Left lung (tissue), 10 donors: ENCODE results near the gene DLG5. TPM values are rescaled to one million over a fixed set of nuclear protein-coding genes. Genes with fewer than 3 reads are reported as not detected.

Source experiments
- ATAC-seq: fragments of 200-7000 bp; cut with Tn5 transposase; one replicate; pipeline ENCODE4 v1.9.1; 2020; ENCODE audit warnings: moderate library complexity
- DNase-seq, 4 donors: peaks; one replicate each; pipeline ENCODE4 v3.0.0-alpha.2; 2013 to 2020
- H3K27ac ChIP-seq, 2 donors: fragments of 200-600 bp; sonication (generic) in 1 of 2; one replicate each; pipeline versions ENCODE4 v1.5.0 to v1.8.0; 2020 to 2021
- H3K27me3 ChIP-seq, 2 donors: fragments of 200-600 bp; sonication (generic) in 1 of 2; one replicate each; pipeline versions ENCODE4 v1.5.0 to v1.8.0; 2020 to 2021
- H3K36me3 ChIP-seq, 2 donors: fragments of 200-600 bp; sonication (generic) in 1 of 2; one replicate each; pipeline versions ENCODE4 v1.5.0 to v1.8.0; 2020 to 2021
- H3K4me1 ChIP-seq, 2 donors: fragments of 200-600 bp; one replicate each; pipeline ENCODE4 v1.8.0; 2021
- H3K4me3 ChIP-seq, 2 donors: fragments of 200-600 bp; sonication (generic) in 1 of 2; one replicate each; pipeline versions ENCODE4 v1.5.0 to v1.8.0; 2020 to 2021; ENCODE audit warnings: mild to moderate bottlenecking in 1 of 2
- H3K9me3 ChIP-seq, 2 donors: fragments of 200-600 bp; sonication (generic) in 1 of 2; one replicate each; pipeline versions ENCODE4 v1.5.0 to v1.8.0; 2020 to 2021
- CTCF ChIP-seq, 2 donors: fragments of 200-600 bp; sonication (generic) in 1 of 2; IDR thresholded peaks; one replicate each; pipeline versions ENCODE4 v1.5.0 to v1.8.0; 2021; ENCODE audit warnings: antibody characterized with exemption in 2 of 2
- intact Hi-C, 2 donors: fragments of 100-400 bp; cut with DNase I; formaldehyde crosslinking; loops; one replicate each; pipeline versions ENCODE4 v1.11.2 to v1.14.2; 2022
- polyA plus RNA-seq, 6 donors: library from polyadenylated mRNA; unstranded; fragments of 120-200 nt; gene quantifications; one replicate each; pipeline ENCODE4 v1.2.1, GENCODE V29; 2013; ENCODE audit not compliant: insufficient read length in 6 of 6
- total RNA-seq, 2 donors: library from RNA; stranded (reverse); fragmentation: NEBNext Ultra II Directional; extraction: Animal tissue kit (Norgen Biotek cat#: 25700); gene quantifications; one replicate each; pipeline ENCODE4 v1.2.1, GENCODE V29; 2021
- donor health status: DM: no; HTN: yes; CAD: no.
- donor health status: DM: no; HTN: no; CAD: no.

The DLG5 gene
- total and polyA plus RNA-seq, 8 donors: 17.0 to 53.4 (median 49.0) TPM

- no peak for ATAC-seq
- Histone ChIP-seq H3K4me1 (no peaks in the 10 kb centered on the region), H3K27ac (no peak overlapping the region), H3K9me3 (no peaks in the 10 kb centered on the region), H3K36me3 (peaks cover 0 to 8% of the 10 kb centered on the region in 2 donors), H3K4me3 (no peak overlapping the region), H3K27me3 (no peaks in the 10 kb centered on the region)
- intact Hi-C loops: no loop called here
- no peak for TF ChIP-seq CTCF (IDR thresholded peaks at IDR 0.05)
- no peak for DNase-seq
Observed at GRCh38 chr10:77863446-77863845, 63.1 kb downstream of the DLG5 start.

DNA sequence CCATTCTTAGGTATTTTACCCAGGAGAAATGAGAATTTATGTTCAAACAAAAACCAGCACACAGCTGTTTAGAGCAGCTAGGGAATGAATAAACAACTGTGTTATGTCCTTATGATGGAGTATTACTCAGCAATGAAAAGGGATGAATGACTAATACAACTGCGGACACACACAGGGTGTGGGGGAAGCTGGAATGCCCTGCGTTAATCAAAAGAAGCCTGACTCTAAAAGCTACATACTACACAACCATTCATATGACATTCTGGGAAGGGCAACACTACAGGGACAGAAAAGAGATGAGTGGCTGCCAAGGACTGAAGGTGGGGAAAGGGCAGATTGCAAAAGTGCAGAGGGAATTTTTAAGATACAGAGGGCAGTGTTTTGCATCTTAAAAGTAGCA lies 64.0 kb downstream of the DLG5 start:
- H3K9me3 ChIP-seq: no peaks in the 10 kb centered on the region
- H3K27ac ChIP-seq: no peak overlapping the region
- no peaks in the 10 kb centered on the region for H3K27me3 ChIP-seq
- no peak for ATAC-seq
- no peak overlapping the region for H3K4me3 ChIP-seq
- DNase-seq: no peak
- no peak for TF ChIP-seq CTCF (IDR thresholded peaks at IDR 0.05)
- intact Hi-C loops: no loop called here
- no peaks in the 10 kb centered on the region for H3K4me1 ChIP-seq
- peaks cover 0 to under 1% of the 10 kb centered on the region in 2 donors for H3K36me3 ChIP-seq

GRCh38 chr10:77861366-77861765 lies 65.2 kb downstream of the DLG5 start:
- no peak overlapping the region for H3K4me3 ChIP-seq
- intact Hi-C loops: no loop called here
- no peaks in the 10 kb centered on the region for H3K4me1 ChIP-seq
- DNase-seq (no peak), ATAC-seq (no peak)
- H3K27ac ChIP-seq: no peak overlapping the region
- H3K9me3 ChIP-seq: no peaks in the 10 kb centered on the region
- no peaks in the 10 kb centered on the region for H3K27me3 ChIP-seq
- H3K36me3 ChIP-seq: no peaks in the 10 kb centered on the region
- no peak for TF ChIP-seq CTCF (IDR thresholded peaks at IDR 0.05)

DNA sequence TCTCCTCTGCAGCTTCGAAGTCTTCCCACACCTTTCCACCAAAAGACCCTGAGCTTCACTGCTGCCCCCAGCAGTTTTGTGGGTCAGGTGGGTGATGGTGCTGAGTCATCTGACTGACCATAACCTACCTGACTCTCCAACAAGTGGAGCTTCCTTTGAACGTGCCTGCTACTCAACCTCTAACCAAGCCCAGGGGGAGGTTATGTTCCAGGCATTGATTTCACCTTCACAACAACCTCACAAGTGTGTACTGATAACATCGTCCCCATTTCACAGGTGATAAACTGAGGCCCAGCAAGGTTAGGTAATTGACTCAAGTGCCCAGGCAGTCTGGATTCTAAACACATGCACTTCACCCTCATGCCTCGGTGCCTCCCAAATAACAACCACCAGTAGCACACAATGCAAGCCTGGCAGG lies 66.7 kb downstream of the DLG5 start:
- no peak for TF ChIP-seq CTCF (IDR thresholded peaks at IDR 0.05)
- ATAC-seq (no peak), DNase-seq (no peak)
- no peaks in the 10 kb centered on the region for H3K36me3 ChIP-seq
- no peaks in the 10 kb centered on the region for H3K4me1 ChIP-seq
- H3K27me3 ChIP-seq: no peaks in the 10 kb centered on the region
- H3K9me3 ChIP-seq: no peaks in the 10 kb centered on the region
- intact Hi-C loops: no loop called here
- no peak overlapping the region for H3K4me3 ChIP-seq
- no peak overlapping the region for H3K27ac ChIP-seq

- Histone ChIP-seq H3K27me3 (no peaks in the 10 kb centered on the region), H3K36me3 (no peaks in the 10 kb centered on the region), H3K9me3 (no peaks in the 10 kb centered on the region), H3K27ac (no peak overlapping the region), H3K4me3 (no peak overlapping the region), H3K4me1 (no peaks in the 10 kb centered on the region)
- no peak for DNase-seq
- intact Hi-C loops: no loop called here
- no peak for TF ChIP-seq CTCF (IDR thresholded peaks at IDR 0.05)
- no peak for ATAC-seq
Observed at GRCh38 chr10:77859200-77859864, 67.2 kb downstream of the DLG5 start.
